NCI-H2227 treated with DMSO at 0.1 percent for 48 hours (cell line): Measurements from ENCODE around the gene DDX21.
"Not testable (repeated sequence)": the region's sequence is repeated elsewhere in the genome, so short reads cannot be mapped to it uniquely, and the experiment has no call there.

ENCODE experiments used
- DNase-seq: peaks from one replicate; lab custom pipeline; 2025; lab: John Stamatoyannopoulos, UW

The DDX21 gene

DNA sequence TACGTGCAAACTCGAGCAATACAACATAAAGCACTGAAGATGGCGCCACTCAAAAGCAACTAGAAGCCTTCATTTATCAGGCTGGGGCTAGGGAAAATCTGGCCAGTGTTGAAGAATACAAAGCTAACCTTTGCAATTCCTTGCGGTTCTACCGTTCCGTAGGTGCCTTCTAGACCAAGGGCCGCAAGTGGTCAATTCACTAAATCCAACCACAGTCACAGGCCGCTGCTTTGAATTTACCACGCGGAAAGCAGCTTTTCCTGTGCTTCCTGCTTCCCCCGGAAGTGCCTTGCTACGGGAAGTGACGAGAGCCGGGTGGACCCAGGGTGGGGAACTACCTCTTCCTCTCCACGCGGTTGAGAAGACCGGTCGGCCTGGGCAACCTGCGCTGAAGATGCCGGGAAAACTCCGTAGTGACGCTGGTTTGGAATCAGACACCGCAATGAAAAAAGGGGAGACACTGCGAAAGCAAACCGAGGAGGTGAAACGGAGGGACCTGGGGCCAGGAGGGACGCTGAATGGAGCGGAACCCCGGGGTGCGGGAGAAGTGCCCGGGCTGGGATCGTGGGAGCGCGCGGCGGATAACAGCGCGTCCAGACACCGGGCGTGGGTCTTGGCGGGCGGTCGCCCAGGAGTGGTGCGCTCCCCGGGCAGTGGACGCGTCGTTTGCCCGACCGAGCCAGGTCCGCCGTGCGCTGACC is at the start of gene DDX21:
TSS of gene DDX21 (plus strand) at position 339 of the 701 bp plus-strand sequence. CDS start at position 395, 56 bp downstream.
- DNase-seq: peak; percentile 96

DNA sequence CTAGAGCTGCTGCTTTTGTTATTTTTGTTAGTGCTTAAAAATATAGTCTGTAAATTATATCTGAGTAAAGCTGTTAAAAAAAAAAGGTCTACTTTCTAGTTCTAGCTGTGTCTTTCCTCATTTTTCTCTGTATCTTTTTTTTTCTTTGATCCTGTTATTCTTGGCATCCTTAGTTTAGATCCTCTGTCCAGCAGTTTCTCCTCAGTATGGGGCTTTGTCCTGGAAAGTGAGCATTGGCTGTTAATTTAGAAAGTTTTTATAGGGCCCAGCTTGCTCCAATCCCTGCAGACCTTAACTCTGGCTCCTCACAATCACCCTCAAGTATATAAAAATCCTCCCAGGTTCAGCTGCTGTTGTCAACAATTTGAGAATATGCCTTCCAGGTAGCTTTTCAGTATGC is 31.4 kb upstream of the DDX21 start:
- no peak for DNase-seq

DNA sequence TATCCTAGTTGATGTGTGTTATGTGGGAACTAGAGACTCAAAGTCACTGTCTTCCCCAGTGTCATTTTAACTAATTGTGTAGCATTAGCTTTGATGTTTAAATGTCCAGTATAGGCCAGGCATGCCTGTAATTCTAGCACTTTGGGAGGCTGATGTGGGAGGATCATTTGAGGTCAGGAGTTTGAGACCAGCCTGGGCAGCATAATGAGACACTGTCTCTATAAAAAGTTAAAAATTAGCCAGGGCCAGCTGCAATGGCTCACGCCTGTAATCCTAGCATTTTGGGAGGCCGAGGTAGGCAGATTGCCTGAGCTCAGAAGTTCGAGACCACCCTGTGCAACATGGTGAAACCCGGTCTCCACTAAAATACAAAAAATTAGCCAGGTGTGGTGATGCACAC is 30.5 kb upstream of the DDX21 start:
- DNase-seq: no peak

DNA sequence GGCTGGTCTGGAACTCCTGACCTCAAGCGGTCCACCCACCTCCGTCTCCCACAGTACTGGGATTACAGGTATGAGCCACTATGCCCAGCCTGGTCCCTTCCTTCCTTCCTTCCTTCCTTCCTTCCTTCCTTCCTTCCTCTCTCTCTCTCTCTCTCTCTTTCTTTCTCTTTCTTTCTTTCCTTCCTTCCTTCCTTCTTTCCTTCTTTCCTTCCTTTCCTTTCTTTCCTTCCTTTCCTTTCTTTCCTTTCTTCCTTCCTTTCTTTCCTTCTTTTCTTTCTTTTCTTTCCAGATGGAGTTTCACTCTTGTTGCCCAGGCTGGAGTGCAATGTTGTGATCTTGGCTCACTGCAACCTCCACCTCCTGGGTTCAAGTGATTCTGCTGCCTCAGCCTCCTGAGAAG is 26.8 kb upstream of the DDX21 start:
- DNase-seq: not testable (repeated sequence)

DNA sequence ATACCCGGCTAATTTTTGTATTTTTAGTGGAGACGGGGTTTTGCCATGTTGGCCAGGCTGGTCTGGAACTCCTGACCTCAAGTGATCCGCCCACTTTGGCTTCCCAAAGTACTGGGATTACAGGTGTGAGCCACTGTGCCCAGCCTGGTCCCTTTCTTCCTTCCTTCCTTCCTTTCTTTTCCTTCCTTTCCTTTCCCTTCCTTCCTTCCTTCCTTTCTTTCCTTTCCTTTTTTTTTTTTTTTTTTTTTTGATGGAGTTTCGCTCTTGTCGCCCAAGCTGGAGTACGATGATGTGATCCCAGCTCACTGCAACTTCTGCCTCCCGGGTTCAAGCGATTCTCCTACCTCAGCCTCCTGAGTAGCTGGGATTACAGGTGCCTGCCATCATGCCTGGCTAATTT is 26.1 kb upstream of the DDX21 start:
- DNase-seq: not testable (repeated sequence)

DNA sequence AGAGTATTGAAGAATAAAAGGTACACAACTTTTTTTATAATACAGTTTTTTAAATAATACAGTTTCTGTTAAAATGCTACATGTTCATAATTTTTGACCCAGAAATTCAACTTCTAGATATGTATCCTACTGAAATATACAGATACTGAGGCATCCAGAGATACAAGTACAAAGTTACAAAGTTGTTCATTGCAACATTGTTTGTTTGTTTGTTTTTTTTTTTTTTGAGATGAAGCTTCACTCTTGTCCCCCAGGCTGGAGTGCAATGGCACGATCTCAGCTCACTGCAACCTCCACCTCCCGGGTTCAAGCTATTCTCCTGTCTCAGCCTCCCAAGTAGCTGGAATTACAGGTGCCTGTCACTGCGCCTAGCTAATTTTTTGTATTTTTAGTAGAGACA is 23.1 kb upstream of the DDX21 start:
- not testable (repeated sequence) for DNase-seq

DNA sequence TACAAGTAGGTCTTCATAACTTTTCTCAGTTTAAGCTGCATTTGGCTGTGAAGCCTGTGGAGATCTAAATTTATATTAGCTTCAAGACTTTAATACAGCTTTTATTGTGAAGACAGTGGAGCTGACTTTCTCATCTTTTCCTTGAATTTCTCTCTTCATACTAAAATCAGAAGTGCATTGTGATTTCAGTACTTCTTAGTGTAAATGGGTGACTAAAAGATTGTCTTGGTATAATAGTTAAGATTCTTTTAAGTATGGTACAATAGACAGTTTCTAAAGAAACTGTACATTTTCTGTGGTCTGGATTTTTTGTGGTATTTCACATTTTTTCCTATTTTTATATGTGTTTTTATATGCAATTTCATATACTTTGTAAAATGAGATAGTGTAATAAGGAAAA is 21.0 kb upstream of the DDX21 start:
- DNase-seq: no peak

DNA sequence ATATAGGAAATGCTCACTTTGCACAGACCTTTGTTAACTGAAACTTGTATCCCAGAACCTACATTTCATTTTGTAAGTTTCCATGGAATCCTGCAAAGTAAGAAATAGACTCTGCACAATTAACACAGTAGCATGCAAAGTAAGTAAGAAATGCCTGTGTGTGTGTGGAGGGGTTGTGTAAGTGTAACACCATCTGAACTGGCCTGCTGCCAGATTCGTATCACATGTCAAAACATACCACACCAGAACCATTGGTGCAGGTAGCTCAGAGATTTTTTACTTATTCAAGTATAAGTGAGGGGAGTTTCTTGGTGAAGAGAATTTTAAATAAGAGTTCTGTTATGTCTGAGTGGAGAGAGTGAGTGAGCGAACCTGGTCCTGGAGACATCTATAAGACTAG is 17.9 kb upstream of the DDX21 start:
- DNase-seq: no peak

DNA sequence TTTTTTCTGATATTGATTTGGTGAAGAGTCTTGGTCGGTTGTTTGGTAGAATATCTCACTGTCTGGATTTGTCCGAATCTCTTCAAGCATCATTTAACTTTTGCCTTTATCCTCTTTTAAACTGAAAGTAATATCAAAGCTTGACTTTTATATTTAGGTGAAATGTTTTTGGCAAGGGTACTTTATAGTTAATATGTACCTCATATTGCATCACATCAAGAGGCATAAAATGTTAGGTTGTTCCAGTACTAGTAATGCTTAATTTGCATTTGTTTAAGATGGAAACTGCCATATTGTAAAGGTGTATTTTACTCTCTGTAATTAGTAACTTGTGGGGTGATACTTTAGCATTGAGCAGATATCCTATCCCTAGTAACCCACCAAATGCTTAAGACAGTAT is 17.1 kb upstream of the DDX21 start:
- no peak for DNase-seq

DNA sequence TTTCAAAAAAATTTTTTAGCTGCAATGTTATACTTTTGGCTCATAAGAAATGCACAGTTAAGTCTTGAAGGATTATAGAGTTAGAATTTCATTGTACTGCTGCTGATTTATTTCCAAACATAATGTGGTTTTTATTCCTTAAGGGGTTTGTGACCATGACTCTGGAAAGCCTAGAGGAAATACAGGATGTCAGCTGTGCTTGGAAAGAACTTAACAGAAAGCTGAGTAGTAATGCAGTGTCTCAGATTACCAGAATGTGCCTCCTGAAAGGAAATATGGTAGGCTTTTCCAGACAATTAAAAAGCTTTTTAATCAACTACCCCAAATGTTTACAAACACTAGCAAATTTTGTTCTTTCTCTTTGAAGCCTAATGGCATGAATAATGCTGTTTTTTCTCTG is 15.1 kb upstream of the DDX21 start:
- DNase-seq: not testable (repeated sequence)

DNA sequence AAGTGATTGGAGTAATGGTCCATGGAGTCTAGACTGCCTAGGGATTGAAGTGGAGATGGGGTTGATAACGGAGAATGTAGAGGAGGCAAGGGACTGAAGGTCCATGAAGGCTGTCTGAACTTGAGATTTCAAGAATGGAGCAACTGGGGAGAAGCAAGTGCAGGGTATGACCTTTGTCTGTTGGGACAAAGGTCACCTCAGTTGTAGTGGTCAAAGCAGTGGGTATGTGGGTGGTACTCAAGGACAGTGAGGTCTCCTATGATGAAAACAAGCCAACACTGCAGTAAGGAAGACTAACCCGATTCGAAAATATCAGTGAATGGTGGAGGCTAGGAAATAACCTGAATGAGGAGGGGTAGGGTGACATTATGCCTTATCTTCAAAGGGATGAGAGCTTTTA is 5.4 kb upstream of the DDX21 start:
- no peak for DNase-seq

DNA sequence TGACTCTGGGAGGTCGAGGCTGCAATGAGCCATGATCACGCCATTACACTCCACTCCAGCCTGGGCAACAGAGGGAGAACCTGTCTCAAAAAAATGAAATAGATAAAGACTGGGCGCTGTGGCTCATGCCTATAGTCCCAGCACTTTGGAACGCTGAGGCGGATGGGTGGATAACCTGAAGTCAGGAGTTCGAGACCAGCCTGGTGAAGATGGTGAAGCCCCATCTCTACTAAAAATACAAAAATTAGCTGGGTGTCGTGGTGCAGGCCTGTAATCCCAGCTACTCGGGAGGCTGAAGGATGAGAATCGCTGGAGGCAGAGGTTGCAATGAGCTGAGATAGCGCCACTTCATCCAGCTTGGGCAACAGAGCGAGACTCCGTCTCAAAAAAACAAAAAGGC is 1.1 kb upstream of the DDX21 start:
- no peak for DNase-seq

DNA sequence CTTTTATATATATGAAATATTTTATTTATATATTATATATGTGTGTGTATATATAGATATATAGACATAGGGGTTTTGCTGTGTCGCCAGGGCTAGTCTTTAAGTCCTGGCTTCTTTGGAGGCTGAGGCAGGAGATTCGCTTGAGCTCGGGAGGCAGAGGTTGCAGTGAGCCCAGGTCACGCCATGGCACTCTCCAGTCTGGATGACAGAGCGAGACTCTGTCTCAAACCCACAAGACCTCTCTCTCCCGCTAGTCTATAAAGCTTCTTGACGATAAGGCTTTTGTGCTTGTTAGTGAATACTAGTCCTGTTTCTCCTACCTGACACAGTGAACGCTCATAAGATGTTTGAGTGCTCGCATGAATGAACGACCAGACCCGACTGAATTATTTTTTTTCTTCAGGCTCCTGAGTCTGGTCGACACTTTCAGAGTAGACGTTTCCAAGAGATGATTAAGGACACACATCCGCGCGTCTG is 577 bp upstream of the DDX21 start:
- DNase-seq: peak; percentile 67

DNA sequence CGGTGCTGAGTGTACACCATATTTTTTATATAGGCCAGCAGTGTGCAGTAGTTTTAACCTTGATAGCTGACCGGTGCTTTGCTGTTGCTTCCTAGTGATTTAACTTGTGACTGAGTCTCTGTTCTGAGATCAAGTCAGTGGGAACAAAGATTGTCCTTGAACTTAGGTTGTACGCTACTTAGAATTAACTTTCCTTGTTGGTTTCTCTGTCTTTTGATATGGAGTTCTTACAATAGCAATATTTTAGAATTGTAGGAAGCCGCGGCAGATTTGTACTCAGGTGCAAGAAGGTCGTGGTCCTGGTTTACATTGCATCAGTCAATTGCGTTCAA is 1.3 kb downstream of the DDX21 start:
- no peak for DNase-seq

DNA sequence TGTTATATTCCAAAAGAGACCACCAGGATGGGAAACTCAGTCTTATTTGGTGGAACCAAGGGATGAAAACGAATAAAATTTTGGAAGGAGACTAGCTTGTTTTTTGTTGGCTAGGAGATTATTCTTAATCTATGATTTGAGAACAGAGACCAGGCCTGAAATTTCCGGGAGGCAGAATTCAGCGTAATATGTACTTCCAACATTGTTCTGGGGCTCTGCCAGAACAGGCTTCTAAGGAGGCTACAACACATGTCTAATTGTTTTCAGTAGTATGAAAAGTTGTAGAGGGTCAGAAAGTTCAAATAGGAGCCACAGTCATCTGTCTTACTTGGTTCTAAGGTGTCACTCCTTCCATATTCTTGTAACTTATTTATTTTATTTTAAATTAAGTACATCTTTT is 1.7 kb downstream of the DDX21 start:
- no peak for DNase-seq

DNA sequence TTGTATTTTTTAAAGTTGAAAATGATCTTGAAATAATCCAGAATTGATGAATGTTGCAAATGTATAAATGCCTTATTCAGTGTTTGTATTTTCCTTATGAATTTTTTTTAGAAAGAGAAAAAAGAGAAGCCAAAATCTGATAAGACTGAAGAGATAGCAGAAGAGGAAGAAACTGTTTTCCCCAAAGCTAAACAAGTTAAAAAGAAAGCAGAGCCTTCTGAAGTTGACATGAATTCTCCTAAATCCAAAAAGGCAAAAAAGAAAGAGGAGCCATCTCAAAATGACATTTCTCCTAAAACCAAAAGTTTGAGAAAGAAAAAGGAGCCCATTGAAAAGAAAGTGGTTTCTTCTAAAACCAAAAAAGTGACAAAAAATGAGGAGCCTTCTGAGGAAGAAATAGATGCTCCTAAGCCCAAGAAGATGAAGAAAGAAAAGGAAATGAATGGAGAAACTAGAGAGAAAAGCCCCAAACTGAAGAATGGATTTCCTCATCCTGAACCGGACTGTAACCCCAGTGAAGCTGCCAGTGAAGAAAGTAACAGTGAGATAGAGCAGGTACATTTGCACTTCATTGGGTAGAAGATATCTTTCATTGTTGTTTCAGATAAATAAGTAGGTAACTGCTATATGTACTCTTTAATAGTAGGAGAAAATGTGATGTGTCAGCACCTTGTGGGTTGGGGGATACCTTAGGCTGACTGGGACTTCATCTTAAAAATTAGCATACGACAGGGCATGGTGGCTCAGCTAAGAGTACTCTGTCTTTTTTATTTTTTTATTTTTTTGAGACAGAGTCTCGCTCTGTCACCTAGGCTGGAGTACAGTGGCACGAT is 3.9 kb downstream of the DDX21 start:
- DNase-seq: no peak

DNA sequence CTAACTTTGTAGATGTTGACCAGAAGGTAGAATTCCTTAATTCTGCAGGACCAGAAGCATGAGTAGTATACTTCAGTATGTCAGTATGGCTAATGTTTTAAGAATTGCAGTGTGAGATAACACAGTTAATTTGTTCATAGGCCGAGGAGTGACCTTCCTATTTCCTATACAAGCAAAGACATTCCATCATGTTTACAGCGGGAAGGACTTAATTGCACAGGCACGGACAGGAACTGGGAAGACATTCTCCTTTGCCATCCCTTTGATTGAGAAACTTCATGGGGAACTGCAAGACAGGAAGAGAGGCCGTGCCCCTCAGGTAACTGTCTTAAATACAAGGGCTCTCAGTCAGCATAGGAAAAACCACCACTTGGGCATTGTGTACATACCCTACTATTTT is 7.2 kb downstream of the DDX21 start:
- DNase-seq: no peak

DNA sequence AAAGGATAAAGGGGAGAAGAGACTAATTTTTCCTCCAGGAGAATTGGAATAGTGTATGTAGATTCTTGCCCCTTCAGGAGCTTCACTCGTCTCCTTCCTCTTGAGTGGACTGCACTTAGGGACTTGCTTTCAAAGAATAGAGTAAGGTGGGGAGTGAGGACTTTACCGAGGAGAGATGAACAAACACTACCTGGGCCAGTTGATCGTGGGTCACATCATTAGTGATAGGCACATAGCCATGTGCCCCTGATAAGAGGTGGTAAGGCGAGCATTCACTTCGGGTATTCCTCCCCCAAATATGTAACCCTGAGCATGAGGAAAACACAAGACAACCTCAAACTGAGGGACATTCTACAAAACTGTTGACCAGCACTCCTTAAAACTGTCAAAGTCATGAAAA is 18.0 kb downstream of the DDX21 start:
- DNase-seq: no peak

DNA sequence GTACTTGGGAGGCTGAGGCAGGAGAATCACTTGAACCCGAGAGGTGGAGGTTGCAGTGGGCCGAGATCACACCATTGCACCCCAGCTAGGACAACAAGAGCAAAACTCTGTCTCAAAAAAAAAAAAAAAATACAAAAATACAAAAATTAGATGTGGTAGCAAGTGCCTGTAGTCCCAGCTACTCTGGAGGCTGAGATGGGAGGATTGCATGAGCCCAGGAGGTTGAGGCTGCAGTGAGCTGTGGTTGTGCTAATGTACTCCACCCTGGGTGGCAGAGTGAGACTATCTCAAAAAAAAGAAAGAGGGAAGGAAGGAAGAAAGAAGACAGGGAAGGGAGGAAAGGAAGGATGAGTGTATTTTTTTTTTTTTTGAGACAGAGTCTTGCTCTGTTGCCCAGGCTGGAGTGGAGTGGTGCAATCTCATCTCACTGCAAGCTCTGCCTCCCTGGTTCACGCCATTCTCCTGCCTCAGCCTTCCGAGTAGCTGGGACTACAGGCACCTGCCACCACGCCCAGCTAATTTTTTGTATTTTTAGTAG is 20.0 kb downstream of the DDX21 start:
- DNase-seq: not testable (repeated sequence)

DNA sequence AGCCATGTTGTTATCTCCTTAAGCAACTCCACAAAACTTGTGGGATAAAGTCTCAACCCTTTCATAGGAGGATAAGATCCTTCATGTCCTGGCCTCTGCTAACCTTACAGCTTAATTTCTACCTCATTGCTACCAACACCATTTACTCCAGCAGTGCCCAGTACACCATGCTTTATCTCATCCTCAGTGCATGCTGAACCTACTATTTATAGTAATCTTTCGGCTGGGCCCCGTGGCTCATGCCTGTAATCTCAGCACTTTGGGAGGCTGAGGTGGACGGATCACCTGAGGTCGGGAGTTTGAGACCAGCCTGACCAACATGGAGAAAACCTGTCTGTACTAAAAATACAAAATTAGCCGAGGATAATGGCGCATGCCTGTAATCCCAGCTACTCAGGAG is 23.8 kb downstream of the DDX21 start:
- DNase-seq: not testable (repeated sequence)

DNA sequence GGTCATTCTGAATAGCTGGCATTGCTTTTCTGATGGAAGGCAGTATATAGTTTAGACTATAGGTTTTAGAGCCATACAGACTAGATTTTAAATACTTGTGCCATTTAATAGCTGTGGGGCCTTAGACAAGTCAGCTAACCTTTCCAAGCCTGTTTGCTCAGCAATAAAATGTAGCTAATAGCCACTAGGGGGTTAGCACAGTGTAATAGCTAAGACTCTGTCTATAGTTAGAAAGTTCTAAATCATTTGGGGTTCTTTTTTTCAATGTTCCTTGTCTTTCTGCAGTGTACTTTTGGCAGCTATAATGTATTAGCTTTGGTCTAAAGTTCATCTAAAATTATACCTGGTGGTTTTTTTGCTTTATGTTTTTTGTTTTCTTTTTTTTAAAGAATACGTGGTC is 25.1 kb downstream of the DDX21 start:
- DNase-seq: no peak

DNA sequence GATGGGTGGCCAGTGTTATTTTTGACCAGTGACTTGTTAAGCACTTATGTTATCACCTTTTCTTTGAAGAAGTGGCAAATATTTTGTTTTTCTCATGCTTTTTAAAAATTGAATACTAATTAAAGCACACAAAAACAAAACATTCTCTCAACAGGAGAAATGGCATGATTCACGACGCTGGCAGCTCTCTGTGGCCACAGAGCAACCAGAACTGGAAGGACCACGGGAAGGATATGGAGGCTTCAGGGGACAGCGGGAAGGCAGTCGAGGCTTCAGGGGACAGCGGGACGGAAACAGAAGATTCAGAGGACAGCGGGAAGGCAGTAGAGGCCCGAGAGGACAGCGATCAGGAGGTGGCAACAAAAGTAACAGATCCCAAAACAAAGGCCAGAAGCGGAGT is 26.4 kb downstream of the DDX21 start:
- no peak for DNase-seq

DNA sequence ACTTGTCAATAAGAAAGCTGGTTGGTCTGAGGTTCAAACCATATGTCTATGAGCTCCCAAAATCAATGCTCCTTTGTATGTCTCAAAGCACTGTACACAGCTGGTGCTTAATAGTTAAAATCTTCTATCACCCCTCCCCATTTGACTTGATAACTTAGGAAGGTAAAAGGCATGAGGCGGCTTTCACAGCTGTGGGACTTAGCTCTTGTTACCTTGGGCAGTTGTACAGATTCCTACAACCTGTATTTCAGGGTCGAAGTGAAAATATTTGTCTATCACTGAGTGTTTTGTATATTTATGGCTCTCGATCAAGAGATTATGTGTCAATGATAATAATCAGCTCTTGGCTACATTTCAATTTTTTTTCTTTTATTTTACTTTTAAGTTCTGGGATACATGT is 31.6 kb downstream of the DDX21 start:
- DNase-seq: no peak
